ENCODE data around the gene UGT3A2.

DNA sequence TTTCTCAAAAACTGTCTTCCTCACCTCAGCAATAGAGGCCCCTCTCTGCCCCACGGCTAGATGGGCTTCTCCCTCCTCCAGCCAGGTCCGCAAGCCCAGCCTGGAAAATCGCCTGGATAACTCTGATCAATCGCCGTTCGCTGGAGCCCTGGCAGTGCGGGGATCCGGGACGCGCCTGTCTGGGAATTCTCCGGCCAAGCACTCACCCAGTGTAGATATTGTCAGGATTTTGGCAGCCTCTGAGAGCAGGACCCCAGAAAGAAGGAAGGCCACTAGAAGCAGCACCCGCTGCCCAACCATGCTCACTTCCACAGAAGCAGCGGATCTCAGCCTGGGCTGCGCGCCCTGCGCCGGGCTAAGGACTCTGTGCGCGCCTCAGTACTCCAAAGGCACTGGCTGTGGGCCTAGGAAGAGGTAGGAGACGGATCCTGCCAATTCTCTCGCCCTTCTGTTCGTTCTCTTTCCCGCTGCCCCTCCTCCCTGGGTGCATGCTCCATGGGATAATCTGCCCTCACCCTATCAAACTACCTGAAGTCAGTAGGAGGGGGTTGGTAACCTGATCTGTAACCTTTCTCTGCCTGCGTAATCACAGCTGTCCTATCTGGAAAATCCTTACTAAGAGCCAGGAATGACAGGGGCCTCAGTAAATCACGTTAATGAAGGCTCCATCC is 75.6 kb downstream of the UGT3A2 start, which contains the start of gene UGT3A1:
- no peak for TF ChIP-seq EZH2 (IDR thresholded peaks at IDR 0.05; ENCODE audit: borderline replicate concordance, low read depth, low read length, severe bottlenecking)
- TF ChIP-seq, protein P1, sequence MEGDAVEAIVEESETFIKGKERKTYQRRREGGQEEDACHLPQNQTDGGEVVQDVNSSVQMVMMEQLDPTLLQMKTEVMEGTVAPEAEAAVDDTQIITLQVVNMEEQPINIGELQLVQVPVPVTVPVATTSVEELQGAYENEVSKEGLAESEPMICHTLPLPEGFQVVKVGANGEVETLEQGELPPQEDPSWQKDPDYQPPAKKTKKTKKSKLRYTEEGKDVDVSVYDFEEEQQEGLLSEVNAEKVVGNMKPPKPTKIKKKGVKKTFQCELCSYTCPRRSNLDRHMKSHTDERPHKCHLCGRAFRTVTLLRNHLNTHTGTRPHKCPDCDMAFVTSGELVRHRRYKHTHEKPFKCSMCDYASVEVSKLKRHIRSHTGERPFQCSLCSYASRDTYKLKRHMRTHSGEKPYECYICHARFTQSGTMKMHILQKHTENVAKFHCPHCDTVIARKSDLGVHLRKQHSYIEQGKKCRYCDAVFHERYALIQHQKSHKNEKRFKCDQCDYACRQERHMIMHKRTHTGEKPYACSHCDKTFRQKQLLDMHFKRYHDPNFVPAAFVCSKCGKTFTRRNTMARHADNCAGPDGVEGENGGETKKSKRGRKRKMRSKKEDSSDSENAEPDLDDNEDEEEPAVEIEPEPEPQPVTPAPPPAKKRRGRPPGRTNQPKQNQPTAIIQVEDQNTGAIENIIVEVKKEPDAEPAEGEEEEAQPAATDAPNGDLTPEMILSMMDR (IDR thresholded peaks at IDR 0.05; ENCODE audit: borderline replicate concordance, extremely low read depth, low read length, poor library complexity, severe bottlenecking), result no peak
